Panc1 (cell line): ENCODE measurements around the gene IRF9.

Experiments
- CTCF ChIP-seq: fragments of 450-650 bp; IDR thresholded peaks from 2 replicates; pipeline ENCODE4 v1.5.1; 2017; ENCODE audit warnings: mild to moderate bottlenecking
- POLR2AphosphoS5 ChIP-seq: IDR thresholded peaks from 2 replicates; pipeline ENCODE4 v1.6.1; 2012; ENCODE audit warnings: mild to moderate bottlenecking, low read depth, low read length, moderate library complexity
- REST ChIP-seq, 2 experiments: IDR thresholded peaks; 2 replicates each; pipeline ENCODE4 v1.6.1; 2011 to 2012; ENCODE audit warnings: low read depth in 2 of 2, control low read depth in 1 of 2, low read length in 1 of 2, mild to moderate bottlenecking in 1 of 2, moderate library complexity in 1 of 2; ENCODE audit not compliant: insufficient read depth in 1 of 2
- SIN3A ChIP-seq: IDR thresholded peaks from 2 replicates; pipeline ENCODE4 v1.6.1; 2012; ENCODE audit warnings: low read depth, mild to moderate bottlenecking, low read length, moderate library complexity, borderline replicate concordance; ENCODE audit not compliant: insufficient read depth

- TF ChIP-seq SIN3A (no peak), CTCF (no peak), POLR2AphosphoS5 (no peak), REST (IDR thresholded peaks at IDR 0.05; ENCODE audit: insufficient read depth in 1 of 2, low read depth in 2 of 2, low read length in 1 of 2) (no peak)
These were observed 28.1 kb upstream of the IRF9 start for GRCh38 chr14:24132976-24133375.
